ENCODE results near the gene EDEM3.

DNA sequence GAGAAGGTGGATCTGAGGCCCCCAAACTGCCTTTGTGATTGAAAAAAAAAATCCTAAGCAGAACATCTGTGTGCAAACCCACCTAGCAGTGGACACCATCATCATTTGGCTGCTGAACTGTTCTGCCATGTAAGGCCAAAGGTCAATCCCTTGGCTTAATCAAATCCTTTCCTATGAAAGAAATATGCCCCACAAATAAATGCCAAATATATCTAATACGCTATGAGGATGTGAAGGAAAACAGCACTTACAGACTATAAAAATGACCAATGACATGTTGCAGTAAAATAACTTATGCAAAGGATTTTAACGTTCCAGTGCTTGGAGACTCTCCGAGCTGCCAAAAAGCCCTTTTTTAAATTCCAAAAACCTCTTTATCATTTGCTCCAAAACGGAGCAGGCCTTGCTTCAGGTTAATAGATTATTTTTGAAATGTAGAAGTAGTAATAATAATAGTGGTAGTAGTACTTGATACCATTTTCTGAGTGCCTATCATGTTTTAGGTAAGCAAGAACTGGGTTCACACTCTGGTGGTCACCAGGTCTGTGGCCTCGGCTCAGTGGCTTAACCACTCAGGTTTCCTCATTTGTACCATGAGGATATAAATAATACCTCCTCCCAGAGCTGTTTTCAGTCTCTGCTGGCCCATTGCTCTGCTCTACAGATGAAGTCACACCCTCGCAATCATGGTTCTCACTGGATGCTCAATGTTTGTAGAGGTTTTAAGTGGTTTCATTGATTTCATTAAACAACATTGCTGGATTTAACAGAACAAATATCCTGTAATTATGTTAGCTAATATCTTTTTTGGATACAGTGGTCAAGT is 47.9 kb upstream of the EDEM3 start:
- TF ChIP-seq POLR2AphosphoS2 (conservative IDR thresholded peaks at IDR 0.05; ENCODE audit: low read length): no peak
- no peak for TF ChIP-seq RAD21 (conservative IDR thresholded peaks at IDR 0.05 in 1 of 2, IDR thresholded peaks at IDR 0.05 in 1 of 2)
- TF ChIP-seq, protein P1, sequence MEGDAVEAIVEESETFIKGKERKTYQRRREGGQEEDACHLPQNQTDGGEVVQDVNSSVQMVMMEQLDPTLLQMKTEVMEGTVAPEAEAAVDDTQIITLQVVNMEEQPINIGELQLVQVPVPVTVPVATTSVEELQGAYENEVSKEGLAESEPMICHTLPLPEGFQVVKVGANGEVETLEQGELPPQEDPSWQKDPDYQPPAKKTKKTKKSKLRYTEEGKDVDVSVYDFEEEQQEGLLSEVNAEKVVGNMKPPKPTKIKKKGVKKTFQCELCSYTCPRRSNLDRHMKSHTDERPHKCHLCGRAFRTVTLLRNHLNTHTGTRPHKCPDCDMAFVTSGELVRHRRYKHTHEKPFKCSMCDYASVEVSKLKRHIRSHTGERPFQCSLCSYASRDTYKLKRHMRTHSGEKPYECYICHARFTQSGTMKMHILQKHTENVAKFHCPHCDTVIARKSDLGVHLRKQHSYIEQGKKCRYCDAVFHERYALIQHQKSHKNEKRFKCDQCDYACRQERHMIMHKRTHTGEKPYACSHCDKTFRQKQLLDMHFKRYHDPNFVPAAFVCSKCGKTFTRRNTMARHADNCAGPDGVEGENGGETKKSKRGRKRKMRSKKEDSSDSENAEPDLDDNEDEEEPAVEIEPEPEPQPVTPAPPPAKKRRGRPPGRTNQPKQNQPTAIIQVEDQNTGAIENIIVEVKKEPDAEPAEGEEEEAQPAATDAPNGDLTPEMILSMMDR (IDR thresholded peaks at IDR 0.05): no peak
- no peak for TF ChIP-seq SMC3 (IDR thresholded peaks at IDR 0.05)
- TF ChIP-seq GATA3 (IDR thresholded peaks at IDR 0.05; ENCODE audit: borderline replicate concordance): no peak
- no peak for TF ChIP-seq MYC (IDR thresholded peaks at IDR 0.05; ENCODE audit: borderline replicate concordance, low read length)
- no peak for TF ChIP-seq POLR2A (IDR thresholded peaks at IDR 0.05; ENCODE audit: low read length)
- no peak for TF ChIP-seq RNF2 (IDR thresholded peaks at IDR 0.05; ENCODE audit: borderline replicate concordance, low read depth)
- no peak for TF ChIP-seq JUN (IDR thresholded peaks at IDR 0.05)
- no peak for TF ChIP-seq MAFK (IDR thresholded peaks at IDR 0.05; ENCODE audit: partially characterized antibody)
- TF ChIP-seq PHF8 (IDR thresholded peaks at IDR 0.05; ENCODE audit: borderline replicate concordance, low read depth): no peak
- TF ChIP-seq HOXB13 (CRISPR knock-in tag; IDR thresholded peaks at IDR 0.05; ENCODE audit: low read depth): no peak

Measured in A549 (cell line).